ENCODE measurements around the gene DHRS7B.

GRCh38 chr17:21146362-21147015, 19.7 kb downstream of the DHRS7B start:
- TF ChIP-seq CTCF (IDR thresholded peaks at IDR 0.05) = no peak
- TF ChIP-seq GABPA (IDR thresholded peaks at IDR 0.05; ENCODE audit: low read depth) = no peak
- no peak for TF ChIP-seq JUND (IDR thresholded peaks at IDR 0.05)
- TF ChIP-seq, protein P1, sequence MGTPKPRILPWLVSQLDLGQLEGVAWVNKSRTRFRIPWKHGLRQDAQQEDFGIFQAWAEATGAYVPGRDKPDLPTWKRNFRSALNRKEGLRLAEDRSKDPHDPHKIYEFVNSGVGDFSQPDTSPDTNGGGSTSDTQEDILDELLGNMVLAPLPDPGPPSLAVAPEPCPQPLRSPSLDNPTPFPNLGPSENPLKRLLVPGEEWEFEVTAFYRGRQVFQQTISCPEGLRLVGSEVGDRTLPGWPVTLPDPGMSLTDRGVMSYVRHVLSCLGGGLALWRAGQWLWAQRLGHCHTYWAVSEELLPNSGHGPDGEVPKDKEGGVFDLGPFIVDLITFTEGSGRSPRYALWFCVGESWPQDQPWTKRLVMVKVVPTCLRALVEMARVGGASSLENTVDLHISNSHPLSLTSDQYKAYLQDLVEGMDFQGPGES (IDR thresholded peaks at IDR 0.05; ENCODE audit: low read depth, low read length) = no peak
- TF ChIP-seq USF1 (IDR thresholded peaks at IDR 0.05; ENCODE audit: borderline replicate concordance, low read depth) = no peak
- no peak for TF ChIP-seq EP300 (IDR thresholded peaks at IDR 0.05; ENCODE audit: borderline replicate concordance in 1 of 2, low read depth in 1 of 2, low read length in 1 of 2)
- no peak for TF ChIP-seq SMC3 (IDR thresholded peaks at IDR 0.05; ENCODE audit: low read depth, low read length)
- TF ChIP-seq SIN3A (IDR thresholded peaks at IDR 0.05; ENCODE audit: borderline replicate concordance, low read depth, low read length) = no peak

Data from SK-N-SH (cell line).